ENCODE results near the gene UBAP1L. TPM values are rescaled to one million over a fixed set of nuclear protein-coding genes. Genes with fewer than 3 reads are reported as not detected.

Gene UBAP1L
- total RNA-seq, 1 donor from 2014 or later = 6.0 TPM

DNA sequence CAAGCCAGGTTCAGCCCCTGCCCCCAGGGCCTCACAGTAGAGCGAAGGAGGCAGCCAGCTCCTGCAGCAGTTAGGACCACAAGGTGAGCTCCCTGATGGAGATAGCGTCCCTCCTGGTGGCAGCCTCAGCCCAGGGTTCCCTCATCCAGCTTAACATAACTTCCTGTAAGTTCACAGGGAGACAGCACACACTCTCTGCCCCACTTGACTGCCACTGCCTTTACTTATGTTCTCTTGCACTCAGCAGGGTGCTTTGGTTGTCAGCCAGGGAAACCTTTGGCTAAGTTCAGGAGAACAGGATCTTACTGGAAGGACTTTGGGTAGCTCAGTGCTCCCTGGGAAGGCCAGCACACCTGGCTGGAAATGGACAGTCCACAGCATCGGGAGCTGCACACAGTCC is 27.6 kb downstream of the UBAP1L start:
- H3K36me3 Mint-ChIP-seq = no peaks in the 10 kb centered on the region
- DNase-seq (ENCODE audit: extremely low spot score, unreplicated experiment) = no peak
- H3K9me3 Mint-ChIP-seq = no peaks in the 10 kb centered on the region
- peaks cover 50% of the 10 kb centered on the region for H3K4me1 Mint-ChIP-seq (ENCODE audit: unreplicated experiment)
- TF ChIP-seq, protein P1, sequence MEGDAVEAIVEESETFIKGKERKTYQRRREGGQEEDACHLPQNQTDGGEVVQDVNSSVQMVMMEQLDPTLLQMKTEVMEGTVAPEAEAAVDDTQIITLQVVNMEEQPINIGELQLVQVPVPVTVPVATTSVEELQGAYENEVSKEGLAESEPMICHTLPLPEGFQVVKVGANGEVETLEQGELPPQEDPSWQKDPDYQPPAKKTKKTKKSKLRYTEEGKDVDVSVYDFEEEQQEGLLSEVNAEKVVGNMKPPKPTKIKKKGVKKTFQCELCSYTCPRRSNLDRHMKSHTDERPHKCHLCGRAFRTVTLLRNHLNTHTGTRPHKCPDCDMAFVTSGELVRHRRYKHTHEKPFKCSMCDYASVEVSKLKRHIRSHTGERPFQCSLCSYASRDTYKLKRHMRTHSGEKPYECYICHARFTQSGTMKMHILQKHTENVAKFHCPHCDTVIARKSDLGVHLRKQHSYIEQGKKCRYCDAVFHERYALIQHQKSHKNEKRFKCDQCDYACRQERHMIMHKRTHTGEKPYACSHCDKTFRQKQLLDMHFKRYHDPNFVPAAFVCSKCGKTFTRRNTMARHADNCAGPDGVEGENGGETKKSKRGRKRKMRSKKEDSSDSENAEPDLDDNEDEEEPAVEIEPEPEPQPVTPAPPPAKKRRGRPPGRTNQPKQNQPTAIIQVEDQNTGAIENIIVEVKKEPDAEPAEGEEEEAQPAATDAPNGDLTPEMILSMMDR (conservative IDR thresholded peaks at IDR 0.05) = no peak
- H3K4me3 Mint-ChIP-seq = no peak overlapping the region
- no peak overlapping the region for H3K27ac Mint-ChIP-seq
- H3K27me3 Mint-ChIP-seq = peaks cover 36% of the 10 kb centered on the region

DNA sequence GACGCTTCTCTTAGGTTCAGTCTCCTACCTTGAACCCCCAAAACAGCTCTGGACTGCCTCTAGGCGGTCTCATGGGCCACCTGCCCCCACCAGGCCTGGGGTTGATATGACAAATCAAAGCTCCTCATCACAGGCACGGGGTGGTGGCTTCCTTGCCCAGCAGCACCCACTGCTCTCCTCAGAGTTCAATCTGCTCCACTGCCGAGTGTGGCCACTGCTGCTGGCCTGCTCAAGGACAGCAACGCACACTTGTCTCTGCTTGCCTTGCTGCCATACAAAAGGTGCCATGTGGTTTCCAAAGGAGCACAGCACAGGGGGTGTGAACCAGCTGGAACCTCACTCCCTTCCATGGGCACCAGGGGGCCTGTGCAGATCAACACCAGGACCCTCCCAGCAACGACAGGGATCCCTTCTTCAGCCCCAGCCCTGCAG is 28.3 kb downstream of the UBAP1L start:
- DNase-seq (ENCODE audit: extremely low spot score, unreplicated experiment) = no peak
- H3K4me1 Mint-ChIP-seq (ENCODE audit: unreplicated experiment) = peaks cover 53% of the 10 kb centered on the region

DNA sequence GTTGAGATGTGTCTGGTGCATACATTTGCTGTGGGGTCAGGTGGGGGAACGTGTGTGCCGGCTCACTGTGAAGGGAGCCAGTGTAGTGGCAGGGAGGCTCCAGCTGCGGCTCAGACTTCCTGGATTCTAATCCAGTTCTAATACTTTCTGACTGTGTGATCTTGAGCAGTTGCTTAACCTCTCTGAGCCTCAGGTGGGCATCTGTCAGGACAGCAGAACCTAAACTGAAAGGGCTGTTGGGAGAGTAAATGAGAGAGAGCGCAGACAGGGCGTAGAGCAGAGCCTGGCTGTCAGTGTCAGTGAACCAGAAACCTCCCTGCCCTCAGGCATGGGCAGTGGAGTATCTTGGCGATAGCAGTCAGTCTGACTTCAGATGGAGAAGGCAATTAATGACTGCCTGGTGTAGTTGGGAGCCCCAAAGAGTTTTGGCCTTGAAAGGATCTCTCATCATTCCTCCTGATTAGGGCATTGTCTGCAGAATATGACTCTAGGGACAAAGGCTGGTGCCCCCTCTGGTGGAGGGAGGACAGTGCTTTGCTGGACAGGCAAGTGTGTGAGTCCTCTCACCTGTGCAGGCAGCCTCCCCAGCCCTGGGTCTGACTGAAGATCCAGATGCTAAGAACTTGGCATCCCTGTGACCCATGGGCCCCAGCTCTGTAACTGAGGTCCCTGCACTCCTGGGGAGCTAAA is 28.9 kb downstream of the UBAP1L start:
- Mint-ChIP-seq H3K4me1 (ENCODE audit: unreplicated experiment) (peaks cover 59% of the 10 kb centered on the region), H3K9me3 (no peaks in the 10 kb centered on the region), H3K27me3 (peaks cover 42% of the 10 kb centered on the region), H3K36me3 (no peaks in the 10 kb centered on the region), H3K4me3 (no peak overlapping the region), H3K27ac (no peak overlapping the region)
- no peak for DNase-seq (ENCODE audit: extremely low spot score, unreplicated experiment)
- TF ChIP-seq, protein P1 (conservative IDR thresholded peaks at IDR 0.05) = peak; percentile 64

More for the DNA sequence above, 28.3 kb downstream of the UBAP1L start:
- Mint-ChIP-seq H3K36me3 (no peaks in the 10 kb centered on the region), H3K27me3 (peaks cover 40% of the 10 kb centered on the region), H3K4me3 (no peak overlapping the region), H3K27ac (no peak overlapping the region), H3K9me3 (no peaks in the 10 kb centered on the region)
- TF ChIP-seq, protein P1 (conservative IDR thresholded peaks at IDR 0.05) = peak; percentile 54

DNA sequence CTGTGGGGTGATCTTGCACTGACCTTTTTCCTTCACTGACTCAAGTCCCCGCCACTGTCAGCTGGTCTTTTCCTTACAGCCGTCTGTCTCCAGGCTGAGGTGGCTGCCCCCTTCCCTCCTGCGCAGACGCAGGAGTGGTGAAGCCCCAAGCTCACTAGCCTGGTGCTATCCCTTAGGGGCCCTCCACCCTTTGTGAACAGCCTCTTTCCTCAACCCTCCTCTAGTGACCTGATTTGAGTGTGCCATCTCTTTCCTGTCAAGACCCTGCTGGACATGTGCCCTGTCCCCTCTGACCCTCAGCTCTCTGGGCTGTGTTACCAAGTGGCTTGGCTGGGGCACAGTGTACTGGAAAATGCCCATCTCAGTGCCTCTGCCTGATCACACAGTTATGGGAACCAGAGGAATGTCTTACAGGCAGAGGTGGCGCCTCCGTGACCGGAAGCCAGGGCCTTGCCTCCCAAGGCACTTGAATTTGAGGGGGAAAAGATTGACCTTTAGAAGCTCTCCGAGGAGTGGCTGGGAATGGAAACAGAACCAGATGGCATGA is 29.7 kb downstream of the UBAP1L start:
- Mint-ChIP-seq H3K4me3 (peak overlapping the region; percentile 31), H3K9me3 (no peaks in the 10 kb centered on the region), H3K36me3 (no peaks in the 10 kb centered on the region), H3K27me3 (peaks cover 48% of the 10 kb centered on the region), H3K4me1 (ENCODE audit: unreplicated experiment) (peaks cover 66% of the 10 kb centered on the region), H3K27ac (no peak overlapping the region)
- TF ChIP-seq, protein P1 (conservative IDR thresholded peaks at IDR 0.05) = no peak
- no peak for DNase-seq (ENCODE audit: extremely low spot score, unreplicated experiment)

DNA sequence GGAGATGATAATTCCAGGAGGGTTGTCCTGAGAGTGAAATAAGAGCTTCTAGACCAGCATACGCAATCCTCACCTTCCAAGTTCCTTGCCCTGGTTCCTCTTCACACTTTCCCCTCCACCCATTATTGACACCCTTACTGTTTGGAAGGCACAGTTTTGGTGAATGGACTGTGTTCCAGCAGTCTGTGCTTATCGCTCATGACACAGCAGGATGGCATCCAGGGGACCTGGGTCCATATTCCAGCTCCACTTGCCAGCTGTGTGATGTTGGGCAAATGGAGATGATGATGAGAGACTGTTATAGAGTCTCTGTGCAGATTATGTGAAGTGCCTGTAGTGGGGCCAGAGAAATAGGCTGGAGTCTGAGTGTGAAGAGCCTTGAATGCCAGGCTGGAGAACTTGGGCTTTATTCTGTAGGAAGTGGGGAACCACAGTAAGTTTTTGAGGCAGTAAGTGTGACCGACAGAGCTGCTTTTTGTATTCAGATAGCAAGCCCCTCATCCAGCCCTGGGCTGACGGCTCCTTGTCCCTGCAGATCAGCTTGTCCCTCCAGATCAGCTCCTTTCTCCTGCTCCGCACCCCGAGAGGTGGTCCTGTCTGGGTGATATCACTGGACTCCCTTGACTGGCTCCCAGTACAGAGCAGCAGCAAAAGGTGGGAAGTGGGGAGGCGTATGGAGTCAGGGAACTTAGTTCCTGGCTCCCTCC is 30.3 kb downstream of the UBAP1L start:
- H3K4me1 Mint-ChIP-seq (ENCODE audit: unreplicated experiment) = peaks cover 66% of the 10 kb centered on the region
- peak overlapping the region; percentile 9 for H3K27ac Mint-ChIP-seq
- peaks cover 48% of the 10 kb centered on the region for H3K27me3 Mint-ChIP-seq
- no peaks in the 10 kb centered on the region for H3K36me3 Mint-ChIP-seq
- no peak for DNase-seq (ENCODE audit: extremely low spot score, unreplicated experiment)
- no peak overlapping the region for H3K4me3 Mint-ChIP-seq
- TF ChIP-seq, protein P1 (conservative IDR thresholded peaks at IDR 0.05) = no peak
- H3K9me3 Mint-ChIP-seq = no peaks in the 10 kb centered on the region

Measured in type B pancreatic cell (in vitro differentiated cells).